K562 (cell line): ENCODE results near the gene ZNF593OS. TPM values are rescaled to one million over a fixed set of nuclear protein-coding genes. Genes with fewer than 3 reads are reported as not detected.
A peak's percentile ranks its signal among the peaks of the same experiment; 100 is the strongest.

Experiments
- CAMTA2 ChIP-seq: fragments of 250-450 bp; sonication (Bioruptor Pico); conservative IDR thresholded peaks from 2 replicates; pipeline ENCODE4 v1.5.1; 2022
- FOS ChIP-seq: IDR thresholded peaks from 3 replicates; pipeline ENCODE4 v1.6.1; 2011; ENCODE audit not compliant: insufficient read length; ENCODE audit errors: extremely low read depth
- GABPA ChIP-seq: fragments of 200-800 bp; sonication (Bioruptor generic); conservative IDR thresholded peaks from 2 replicates; pipeline ENCODE4 v1.6.1; 2016; ENCODE audit warnings: low read depth, missing genetic modification characterization, missing compliant biosample characterization
- HDGF ChIP-seq: fragments of 450-650 bp; IDR thresholded peaks from 2 replicates; pipeline ENCODE4 v1.6.1; 2016
- HMG20A ChIP-seq: fragments of 450-650 bp; formaldehyde crosslinking; conservative IDR thresholded peaks from 2 replicates; pipeline ENCODE4 v1.4.0; 2020; ENCODE audit warnings: mild to moderate bottlenecking, mixed read lengths
- HMGN3 ChIP-seq: IDR thresholded peaks from 2 replicates; pipeline ENCODE4 v1.6.1; 2011; ENCODE audit warnings: borderline replicate concordance, low read depth, mild to moderate bottlenecking, mixed read lengths, low read length; ENCODE audit not compliant: insufficient read length; ENCODE audit errors: extremely low read depth
- HSF4 ChIP-seq: fragments of 250-450 bp; sonication (Bioruptor Pico); IDR thresholded peaks from 2 replicates; pipeline ENCODE4 v2.1.2; 2022; ENCODE audit warnings: mild to moderate bottlenecking, moderate library complexity, borderline replicate concordance
- IFI16 ChIP-seq: fragments of 250-450 bp; sonication (Bioruptor Pico); IDR thresholded peaks from 2 replicates; pipeline ENCODE4 v2.1.2; 2022; ENCODE audit warnings: mild to moderate bottlenecking, inconsistent platforms
- KDM1A ChIP-seq, 2 experiments: fragments of 450-650 bp; IDR thresholded peaks; 2 replicates each; pipeline ENCODE4 v1.6.1; 2016; ENCODE audit warnings: mild to moderate bottlenecking in 2 of 2
- KLF10 ChIP-seq: fragments of 250-450 bp; sonication (Bioruptor Pico); IDR thresholded peaks from 2 replicates; pipeline ENCODE4 v1.6.1; 2021; ENCODE audit warnings: matching md5 sums
- MTA3 ChIP-seq: fragments of 450-650 bp; formaldehyde crosslinking; IDR thresholded peaks from 2 replicates; pipeline ENCODE4 v1.6.1; 2017; ENCODE audit warnings: mild to moderate bottlenecking, borderline replicate concordance
- NCOA6 ChIP-seq: fragments of 450-650 bp; IDR thresholded peaks from 2 replicates; pipeline ENCODE4 v1.6.1; 2017; ENCODE audit warnings: mild to moderate bottlenecking
- PHB ChIP-seq: fragments of 250-450 bp; sonication (Bioruptor Pico); IDR thresholded peaks from 2 replicates; pipeline ENCODE4 v1.5.0; 2021
- SMARCC2 ChIP-seq: fragments of 450-650 bp; IDR thresholded peaks from 2 replicates; pipeline ENCODE4 v1.6.1; 2017; ENCODE audit warnings: antibody characterized with exemption, moderate library complexity, mild to moderate bottlenecking, low read depth
- TAF9B ChIP-seq: fragments of 450-650 bp; IDR thresholded peaks from 2 replicates; pipeline ENCODE4 v1.6.1; 2018; ENCODE audit warnings: mild to moderate bottlenecking; ENCODE audit not compliant: partially characterized antibody
- TRIM24 ChIP-seq, 2 experiments: fragments of 450-650 bp; IDR thresholded peaks; 2 replicates each; pipeline ENCODE4 v1.6.1; 2016
- ZKSCAN8 ChIP-seq: fragments of 200-800 bp; sonication (Bioruptor generic); IDR thresholded peaks from 2 replicates; pipeline ENCODE4 v1.6.1; 2016; ENCODE audit warnings: missing genetic modification characterization, missing compliant biosample characterization
- ZNF133 ChIP-seq: fragments of 250-450 bp; sonication (Bioruptor Pico); IDR thresholded peaks from 2 replicates; pipeline ENCODE4 v1.4.0; 2020; ENCODE audit warnings: mild to moderate bottlenecking
- ZNF347 ChIP-seq: fragments of 450-650 bp; formaldehyde crosslinking; IDR thresholded peaks from 2 replicates; pipeline ENCODE4 v1.4.0; 2020; ENCODE audit warnings: low read depth, mild to moderate bottlenecking, moderate library complexity
- polyA plus RNA-seq, 8 experiments: library from polyadenylated mRNA; depleted of rRNA in 4 of 8; stranded (reverse) in 5 of 8; unstranded in 3 of 8; fragments of >200 nt; fragmentation: Nextera tagmentation in 2 of 8; fragmentation: Illumina TruSeq in 1 of 8; extraction: Ambion mirVana in 2 of 8; extraction: Trizol in 1 of 8; gene quantifications; 2 replicates each; pipeline versions ENCODE4 v1.2.1 to v1.2.3, GENCODE V29; 2011 to 2014; ENCODE audit warnings: inconsistent platforms in 1 of 8, missing spikeins in 1 of 8
- total RNA-seq, 7 experiments: library from RNA; depleted of rRNA in 6 of 7; stranded (reverse); fragments of >200 nt in 6 of 7; fragmentation: Illumina TruSeq in 2 of 7; extraction: Trizol in 2 of 7; gene quantifications; 2 replicates each; pipeline versions ENCODE4 v1.2.1 to v1.2.3, GENCODE V29; 2011 to 2021; ENCODE audit warnings: low replicate concordance in 1 of 7
- TF ChIP-seq, protein P1 (sequence below): IDR thresholded peaks from 2 replicates; pipeline ENCODE4 v1.6.1; 2012; ENCODE audit warnings: low read depth, low read length, improper control_type of control experiment, borderline replicate concordance
- TF ChIP-seq, protein P2 (sequence below): fragments of 250-450 bp; sonication (Bioruptor Pico); IDR thresholded peaks from 2 replicates; pipeline ENCODE4 v1.8.0; 2021; ENCODE audit warnings: moderate library complexity, mild to moderate bottlenecking, inconsistent platforms
- TF ChIP-seq, protein P3 (sequence below): fragments of 250-450 bp; sonication (Bioruptor Pico); IDR thresholded peaks from 2 replicates; pipeline ENCODE4 v1.5.0; 2021

Gene ZNF593OS
- total and polyA plus RNA-seq, 9 of the 15 experiments (the other 6 are each of a cell fraction or from before 2014, with no cell fraction given) = 0.24 to 0.27 TPM; not detected in 7

DNA sequence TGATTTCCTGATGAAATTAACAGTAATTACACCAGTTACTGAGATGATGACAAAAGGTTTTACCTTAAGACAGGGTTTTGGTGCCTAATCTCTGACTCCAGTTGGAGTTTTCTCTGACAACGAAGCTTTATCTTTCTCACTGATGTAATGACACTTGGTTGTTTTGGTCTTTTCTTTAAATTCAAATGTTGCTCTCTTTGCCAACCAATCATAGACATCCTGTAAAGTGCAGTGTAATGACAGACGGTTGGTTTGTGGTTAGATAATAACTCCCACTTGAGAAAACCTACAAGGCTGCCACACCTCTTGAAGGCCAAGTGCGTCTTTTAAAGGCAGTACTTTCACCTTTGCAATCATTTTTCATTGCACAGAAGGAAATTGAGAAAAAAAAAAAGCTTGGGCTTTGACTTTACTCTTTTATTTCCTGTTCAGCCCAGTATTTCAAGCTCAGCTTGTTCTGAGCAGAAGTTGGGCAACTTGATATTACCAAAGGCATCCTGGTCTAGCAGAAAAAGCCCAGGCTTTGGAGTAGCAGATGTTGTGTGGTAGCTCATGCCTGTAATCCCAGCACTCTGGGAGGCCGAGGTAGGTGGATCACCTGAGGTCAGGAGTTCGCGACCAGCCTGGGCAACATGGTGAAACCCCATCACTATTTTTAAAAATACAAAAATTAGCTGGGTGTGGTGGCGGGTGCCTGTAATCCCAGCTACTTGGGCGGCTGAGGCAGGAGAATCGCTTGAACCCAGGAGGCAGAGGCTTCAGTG, 45.1 kb downstream of the ZNF593OS start (continued):
- TF ChIP-seq FOS = peak; percentile 52
- TF ChIP-seq, protein P1, sequence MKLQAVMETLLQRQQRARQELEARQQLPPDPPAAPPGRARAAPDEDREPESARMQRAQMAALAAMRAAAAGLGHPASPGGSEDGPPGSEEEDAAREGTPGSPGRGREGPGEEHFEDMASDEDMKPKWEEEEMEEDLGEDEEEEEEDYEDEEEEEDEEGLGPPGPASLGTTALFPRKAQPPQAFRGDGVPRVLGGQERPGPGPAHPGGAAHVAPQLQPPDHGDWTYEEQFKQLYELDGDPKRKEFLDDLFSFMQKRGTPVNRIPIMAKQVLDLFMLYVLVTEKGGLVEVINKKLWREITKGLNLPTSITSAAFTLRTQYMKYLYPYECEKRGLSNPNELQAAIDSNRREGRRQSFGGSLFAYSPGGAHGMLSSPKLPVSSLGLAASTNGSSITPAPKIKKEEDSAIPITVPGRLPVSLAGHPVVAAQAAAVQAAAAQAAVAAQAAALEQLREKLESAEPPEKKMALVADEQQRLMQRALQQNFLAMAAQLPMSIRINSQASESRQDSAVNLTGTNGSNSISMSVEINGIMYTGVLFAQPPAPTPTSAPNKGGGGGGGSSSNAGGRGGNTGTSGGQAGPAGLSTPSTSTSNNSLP = peak; percentile 90
- TF ChIP-seq TAF9B = peak; percentile 95
- TF ChIP-seq NCOA6 = peak; percentile 66
- peak; percentile 17; the same call in 1 of the 2 replicates for TF ChIP-seq IFI16 (CRISPR knock-in tag)
- peak; percentile 11; the same call in 1 of the 2 replicates for TF ChIP-seq HSF4 (CRISPR knock-in tag)
- TF ChIP-seq, protein P2, sequence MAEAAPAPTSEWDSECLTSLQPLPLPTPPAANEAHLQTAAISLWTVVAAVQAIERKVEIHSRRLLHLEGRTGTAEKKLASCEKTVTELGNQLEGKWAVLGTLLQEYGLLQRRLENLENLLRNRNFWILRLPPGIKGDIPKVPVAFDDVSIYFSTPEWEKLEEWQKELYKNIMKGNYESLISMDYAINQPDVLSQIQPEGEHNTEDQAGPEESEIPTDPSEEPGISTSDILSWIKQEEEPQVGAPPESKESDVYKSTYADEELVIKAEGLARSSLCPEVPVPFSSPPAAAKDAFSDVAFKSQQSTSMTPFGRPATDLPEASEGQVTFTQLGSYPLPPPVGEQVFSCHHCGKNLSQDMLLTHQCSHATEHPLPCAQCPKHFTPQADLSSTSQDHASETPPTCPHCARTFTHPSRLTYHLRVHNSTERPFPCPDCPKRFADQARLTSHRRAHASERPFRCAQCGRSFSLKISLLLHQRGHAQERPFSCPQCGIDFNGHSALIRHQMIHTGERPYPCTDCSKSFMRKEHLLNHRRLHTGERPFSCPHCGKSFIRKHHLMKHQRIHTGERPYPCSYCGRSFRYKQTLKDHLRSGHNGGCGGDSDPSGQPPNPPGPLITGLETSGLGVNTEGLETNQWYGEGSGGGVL = no peak
- peak; percentile 5; the same call in 1 of the 2 replicates for TF ChIP-seq ZNF133 (CRISPR knock-in tag)
- peak; percentile 91 for TF ChIP-seq SMARCC2
- peak; percentile 92 for TF ChIP-seq MTA3
- peak; percentile 92 for TF ChIP-seq KDM1A (IDR thresholded peaks at IDR 0.05)
- TF ChIP-seq HMG20A (CRISPR knock-in tag) = no peak
- TF ChIP-seq CAMTA2 (CRISPR knock-in tag) = no peak
- peak; percentile 47 for TF ChIP-seq GABPA (tag)
- TF ChIP-seq TRIM24 (IDR thresholded peaks at IDR 0.05) = peak; percentile 86 to 92
- 0 out of 2 replicates have a peak, but pooled peaks have one; percentile 40 for TF ChIP-seq HDGF
- TF ChIP-seq PHB = peak; percentile 87; the same call in 1 of the 2 replicates
- no peak for TF ChIP-seq KLF10
- peak; percentile 22; the same call in 1 of the 2 replicates for TF ChIP-seq ZKSCAN8 (CRISPR knock-in tag)
- TF ChIP-seq ZNF347 (CRISPR knock-in tag) = 0 out of 2 replicates have a peak, but pooled peaks have one; percentile 48
- peak; percentile 92 for TF ChIP-seq HMGN3
- TF ChIP-seq, protein P3, sequence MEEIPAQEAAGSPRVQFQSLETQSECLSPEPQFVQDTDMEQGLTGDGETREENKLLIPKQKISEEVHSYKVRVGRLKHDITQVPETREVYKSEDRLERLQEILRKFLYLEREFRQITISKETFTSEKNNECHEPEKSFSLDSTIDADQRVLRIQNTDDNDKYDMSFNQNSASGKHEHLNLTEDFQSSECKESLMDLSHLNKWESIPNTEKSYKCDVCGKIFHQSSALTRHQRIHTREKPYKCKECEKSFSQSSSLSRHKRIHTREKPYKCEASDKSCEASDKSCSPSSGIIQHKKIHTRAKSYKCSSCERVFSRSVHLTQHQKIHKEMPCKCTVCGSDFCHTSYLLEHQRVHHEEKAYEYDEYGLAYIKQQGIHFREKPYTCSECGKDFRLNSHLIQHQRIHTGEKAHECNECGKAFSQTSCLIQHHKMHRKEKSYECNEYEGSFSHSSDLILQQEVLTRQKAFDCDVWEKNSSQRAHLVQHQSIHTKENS (CRISPR knock-in tag) = no peak
